Activated effector memory CD4-positive, alpha-beta T cell treated with Interleukin-2 at 50 U/mL for 16 hours (primary cell): Measurements from ENCODE around the gene RSPH10B2.
"Not testable (repeated sequence)": the region's sequence is repeated elsewhere in the genome, so short reads cannot be mapped to it uniquely, and the experiment has no call there.

Experiments
- DNase-seq: peaks from one replicate; pipeline ENCODE4 v3.0.0-alpha.2; 2020

Gene RSPH10B2

GRCh38 chr7:6753964-6754363 is at the start of gene RSPH10B2:
TSS of gene RSPH10B2 (plus strand) at chr7:6754103. CDS start at chr7:6757678, 3,575 bp downstream.
- DNase-seq: not testable (repeated sequence)

- peak; percentile 13 for DNase-seq
Measured at GRCh38 chr7:6705959-6706665, 47.8 kb upstream of the RSPH10B2 start.

- peak; percentile 93 for DNase-seq
Measured at GRCh38 chr7:6706666-6707407, 47.1 kb upstream of the RSPH10B2 start, which contains the start of gene ZNF12. TSS of gene ZNF12 (minus strand) at chr7:6706947. CDS start at chr7:6705173, 1,774 bp downstream.

- DNase-seq: no peak
Measured at GRCh38 chr7:6708304-6708703, 45.6 kb upstream of the RSPH10B2 start.

GRCh38 chr7:6709808-6710207 is 44.1 kb upstream of the RSPH10B2 start:
- DNase-seq: no peak

- DNase-seq: no peak
Measured at GRCh38 chr7:6714360-6714759, 39.5 kb upstream of the RSPH10B2 start.

GRCh38 chr7:6715898-6716297 is 38.0 kb upstream of the RSPH10B2 start:
- DNase-seq: not testable (repeated sequence)

- DNase-seq: no peak
Measured at GRCh38 chr7:6718124-6718523, 35.8 kb upstream of the RSPH10B2 start.

- not testable (repeated sequence) for DNase-seq
Measured at GRCh38 chr7:6724351-6724750, 29.6 kb upstream of the RSPH10B2 start.

GRCh38 chr7:6725003-6725402 is 28.9 kb upstream of the RSPH10B2 start:
- DNase-seq: no peak

- DNase-seq: not testable (repeated sequence)
Measured at GRCh38 chr7:6726341-6726740, 27.6 kb upstream of the RSPH10B2 start.

GRCh38 chr7:6727663-6728062 is 26.2 kb upstream of the RSPH10B2 start:
- DNase-seq: no peak

- DNase-seq: not testable (repeated sequence)
Measured at GRCh38 chr7:6728893-6729491, 24.9 kb upstream of the RSPH10B2 start.

GRCh38 chr7:6729492-6730342 is 24.2 kb upstream of the RSPH10B2 start:
- peak; percentile 73 for DNase-seq

- no peak for DNase-seq
Measured at GRCh38 chr7:6730343-6730633, 23.6 kb upstream of the RSPH10B2 start.

- not testable (repeated sequence) for DNase-seq
Measured at GRCh38 chr7:6738415-6738814, 15.5 kb upstream of the RSPH10B2 start.

GRCh38 chr7:6744410-6745100 is 9.3 kb upstream of the RSPH10B2 start:
- not testable (repeated sequence) for DNase-seq

GRCh38 chr7:6749335-6749734 is 4.6 kb upstream of the RSPH10B2 start:
- not testable (repeated sequence) for DNase-seq

GRCh38 chr7:6750173-6750572 is 3.7 kb upstream of the RSPH10B2 start:
- DNase-seq: not testable (repeated sequence)

GRCh38 chr7:6761186-6761585 is 7.3 kb downstream of the RSPH10B2 start:
- DNase-seq: not testable (repeated sequence)

- DNase-seq: not testable (repeated sequence)
Measured at GRCh38 chr7:6781581-6781980, 27.7 kb downstream of the RSPH10B2 start.

- not testable (repeated sequence) for DNase-seq
Measured at GRCh38 chr7:6789353-6789752, 35.5 kb downstream of the RSPH10B2 start.
